Esophagus squamous epithelium (tissue), 4 donors: ENCODE measurements around the gene S100A6.

Experiments
- CTCF ChIP-seq, 6 experiments: fragments of 450-650 bp in 4 of 6; fragments of 200-600 bp in 2 of 6; sonication (generic) in 2 of 6; IDR thresholded peaks; one replicate each; pipeline ENCODE4 v1.5.1; 2016 to 2019; ENCODE audit warnings: antibody characterized with exemption in 6 of 6, mild to moderate bottlenecking in 4 of 6, moderate library complexity in 4 of 6
- POLR2A ChIP-seq, 4 donors: fragments of 450-650 bp; IDR thresholded peaks; one replicate each; pipeline ENCODE4 v1.6.1; 2017; ENCODE audit warnings: antibody characterized with exemption in 4 of 4, mild to moderate bottlenecking in 4 of 4, moderate library complexity in 3 of 4

DNA sequence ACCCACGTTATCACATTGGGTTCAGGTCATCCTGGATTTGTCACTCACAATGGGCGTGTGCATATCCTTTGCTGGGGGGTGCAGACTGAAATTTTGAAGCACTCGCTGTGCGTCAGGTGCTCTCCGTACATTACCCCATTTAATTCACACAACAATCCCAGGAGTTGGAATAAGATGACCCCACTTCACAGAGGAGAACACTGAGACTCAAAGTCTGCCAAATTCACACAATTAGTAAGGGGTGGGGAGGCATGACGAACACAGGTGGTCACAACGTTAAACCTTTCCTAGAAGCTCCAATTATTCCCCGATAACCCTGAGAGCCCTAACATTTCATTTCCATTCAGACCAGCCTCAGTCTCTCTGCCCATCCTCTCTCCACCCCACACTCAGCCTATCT is 33.7 kb upstream of the S100A6 start:
- TF ChIP-seq CTCF (IDR thresholded peaks at IDR 0.05) (no peak), POLR2A (IDR thresholded peaks at IDR 0.05) (no peak)
